HG03354 (cell line): Measurements from ENCODE around the gene NEURL1.
"Not testable (repeated sequence)": the region's sequence is repeated elsewhere in the genome, so short reads cannot be mapped to it uniquely, and the experiment has no call there.

Source experiments
- ATAC-seq: cut with Tn5 transposase; IDR thresholded peaks from one replicate; pipeline ENCODE4 v1.9.1; 2021; ENCODE audit warnings: mild to moderate bottlenecking; ENCODE audit not compliant: unreplicated experiment, poor library complexity, severe bottlenecking

The NEURL1 gene

GRCh38 chr10:103597003-103597402 lies 103.5 kb downstream of the NEURL1 start:
- no peak for ATAC-seq

GRCh38 chr10:103598654-103599115 lies 105.2 kb downstream of the NEURL1 start:
- ATAC-seq = no peak

- ATAC-seq = no peak
Observed at GRCh38 chr10:103599211-103599610, 105.7 kb downstream of the NEURL1 start.

- ATAC-seq = no peak
Observed at GRCh38 chr10:103599907-103600306, 106.4 kb downstream of the NEURL1 start.

GRCh38 chr10:103600325-103600724 lies 106.8 kb downstream of the NEURL1 start:
- no peak for ATAC-seq

- ATAC-seq = no peak
Observed at GRCh38 chr10:103600956-103601569, 107.6 kb downstream of the NEURL1 start.

- ATAC-seq = no peak
Observed at GRCh38 chr10:103602028-103602851, 108.7 kb downstream of the NEURL1 start.

GRCh38 chr10:103602852-103603155 lies 109.3 kb downstream of the NEURL1 start:
- no peak for ATAC-seq

GRCh38 chr10:103603382-103603781 lies 109.9 kb downstream of the NEURL1 start:
- ATAC-seq = no peak

- no peak for ATAC-seq
Observed at GRCh38 chr10:103605359-103606096, 112.0 kb downstream of the NEURL1 start.

GRCh38 chr10:103606097-103606438 lies 112.6 kb downstream of the NEURL1 start:
- ATAC-seq = not testable (repeated sequence)

- ATAC-seq = not testable (repeated sequence)
Observed at GRCh38 chr10:103607051-103607450, 113.5 kb downstream of the NEURL1 start.

GRCh38 chr10:103608056-103608455 lies 114.6 kb downstream of the NEURL1 start:
- not testable (repeated sequence) for ATAC-seq

GRCh38 chr10:103609231-103610082 lies 116.0 kb downstream of the NEURL1 start:
- ATAC-seq = no peak

- ATAC-seq = no peak
Observed at GRCh38 chr10:103610083-103610472, 116.6 kb downstream of the NEURL1 start.

GRCh38 chr10:103610921-103611511 lies 117.5 kb downstream of the NEURL1 start:
- ATAC-seq = no peak

GRCh38 chr10:103612462-103613365 lies 119.2 kb downstream of the NEURL1 start:
- no peak for ATAC-seq

GRCh38 chr10:103613616-103614015 lies 120.1 kb downstream of the NEURL1 start:
- no peak for ATAC-seq
